GDM1 (cell line): Measurements from ENCODE around the gene PHC1.
"Not testable (repeated sequence)": the region's sequence is repeated elsewhere in the genome, so short reads cannot be mapped to it uniquely, and the experiment has no call there.

Experiments used
- DNase-seq: peaks from one replicate; lab custom pipeline; 2025; lab: John Stamatoyannopoulos, UW

The PHC1 gene

DNA sequence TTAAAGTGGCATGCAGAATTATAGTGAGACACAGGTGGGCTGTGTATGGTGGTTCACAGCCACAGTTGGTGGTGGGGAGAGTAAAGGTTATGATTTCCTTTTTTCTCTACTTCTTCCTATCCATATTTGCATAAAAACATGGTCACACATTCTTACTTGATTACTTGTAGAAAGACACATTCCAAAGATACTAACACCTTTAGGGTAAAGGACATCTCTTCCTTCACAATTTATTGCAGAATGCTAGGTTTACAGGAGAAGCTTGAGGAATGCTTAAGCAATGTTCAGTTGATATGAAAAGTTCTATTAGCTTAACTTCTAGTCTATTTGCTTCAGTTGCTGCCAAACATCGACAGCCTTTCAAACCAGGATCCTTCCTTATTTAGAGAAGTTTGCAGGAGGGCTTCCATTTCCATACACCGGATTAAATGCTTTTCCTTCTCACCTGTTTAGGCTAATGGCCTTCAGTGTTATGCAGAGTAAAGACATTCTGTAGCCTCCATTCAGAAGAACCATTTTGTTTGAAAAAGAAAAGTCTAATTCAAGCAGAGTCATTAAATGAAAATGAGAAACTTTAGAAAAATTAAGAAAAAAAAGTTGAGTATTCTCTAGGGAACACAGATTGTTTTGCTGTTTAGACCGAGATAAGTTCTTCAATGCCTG is 2.6 kb upstream of the PHC1 start:
- DNase-seq, result no peak

DNA sequence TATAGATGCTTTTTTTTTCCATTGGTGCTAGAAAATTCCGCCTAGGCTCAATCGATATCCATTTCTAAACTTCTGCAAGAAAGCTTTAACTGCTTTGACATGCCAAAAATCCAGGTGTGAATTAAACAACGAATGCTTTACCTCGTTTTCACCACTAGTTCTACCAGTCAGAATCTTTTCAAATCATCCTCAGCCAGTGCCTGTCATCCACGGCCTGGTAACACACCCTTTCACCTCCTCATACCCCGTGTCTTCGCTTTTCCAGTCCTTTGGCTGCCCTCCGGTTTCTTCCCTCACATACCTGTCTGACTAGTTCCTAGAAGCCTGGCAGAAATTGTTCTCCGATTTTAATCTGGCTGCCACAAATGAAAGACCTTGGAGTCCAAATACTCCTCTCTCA is 1.4 kb upstream of the PHC1 start:
- no peak for DNase-seq

DNA sequence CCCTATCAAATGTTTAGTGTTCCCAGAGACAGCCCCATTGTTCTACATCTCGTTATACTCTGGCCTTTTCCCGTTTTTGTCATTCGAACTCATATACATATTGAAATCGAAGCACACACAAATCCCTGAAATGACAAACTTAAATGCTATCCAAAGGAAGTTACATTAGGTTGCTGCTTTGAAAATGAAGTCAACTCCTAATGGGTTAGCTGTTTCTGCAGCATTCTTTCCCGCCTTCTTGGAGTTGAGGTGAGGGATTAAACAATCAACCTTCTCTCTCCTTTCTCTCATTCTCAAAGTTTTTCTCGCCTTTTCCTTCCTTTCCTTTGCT is 642 bp upstream of the PHC1 start:
- no peak for DNase-seq

DNA sequence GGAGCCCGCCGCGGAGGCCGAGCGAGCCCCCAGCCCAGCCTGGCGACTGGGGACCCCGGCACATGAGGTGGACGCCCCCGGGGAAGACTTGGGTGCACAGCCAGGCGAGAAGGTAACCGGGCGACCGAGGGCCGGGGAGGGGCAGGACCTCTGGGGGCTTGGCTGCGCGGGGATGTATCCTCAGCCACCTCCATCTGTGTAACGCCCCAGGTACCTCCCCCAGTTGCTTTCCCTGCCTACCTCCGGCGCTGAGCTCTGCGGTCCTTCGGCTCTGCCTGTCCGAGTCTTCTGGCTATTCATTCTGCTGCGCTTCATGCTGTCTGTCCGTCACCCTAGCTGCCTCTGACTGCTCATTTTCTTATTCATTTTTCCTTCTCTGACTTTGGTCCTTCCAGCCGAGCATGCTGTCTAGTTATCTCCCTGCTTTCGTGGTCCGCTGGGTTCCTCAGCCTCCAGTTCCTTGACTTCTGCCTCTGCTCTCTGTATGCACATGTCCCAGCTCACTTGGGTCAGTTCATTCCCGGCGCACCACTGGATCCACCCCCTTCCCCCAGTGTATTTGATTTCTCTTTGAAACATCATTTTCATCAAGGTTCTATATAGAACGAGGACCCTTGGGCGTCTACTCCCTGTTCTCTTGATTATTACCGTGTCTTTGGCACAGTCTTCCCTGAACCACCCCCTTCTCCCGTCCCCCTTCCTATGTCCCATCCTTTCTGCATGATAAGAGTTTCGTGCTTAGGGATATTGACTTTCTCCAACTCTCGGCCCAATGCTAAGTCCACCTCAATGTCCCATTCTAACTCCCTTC is 612 bp downstream of the PHC1 start:
- DNase-seq, result peak; percentile 15

- DNase-seq, result no peak
These were observed 1.8 kb downstream of the PHC1 start for GRCh38 chr12:8916154-8916553.

DNA sequence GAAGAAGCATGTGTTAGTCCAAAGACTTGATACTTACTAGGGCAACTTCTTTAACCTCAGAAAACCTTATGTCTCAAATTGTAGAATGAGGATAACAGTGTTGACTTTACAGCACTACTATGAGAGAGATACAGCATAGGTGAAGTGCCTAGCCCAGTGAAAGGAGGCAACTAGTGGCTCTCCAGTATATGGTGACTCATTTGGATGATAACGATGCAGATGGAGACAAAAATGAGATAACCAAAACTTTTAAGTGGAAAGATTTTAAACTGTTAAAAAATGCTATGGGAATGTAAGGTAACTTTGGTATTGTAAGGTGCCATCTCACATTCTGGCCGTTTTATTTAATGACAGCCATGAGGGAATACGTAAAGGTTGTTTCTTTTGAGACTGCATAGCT is 2.7 kb downstream of the PHC1 start:
- no peak for DNase-seq

GRCh38 chr12:8917751-8918150 is 3.4 kb downstream of the PHC1 start:
- no peak for DNase-seq

DNA sequence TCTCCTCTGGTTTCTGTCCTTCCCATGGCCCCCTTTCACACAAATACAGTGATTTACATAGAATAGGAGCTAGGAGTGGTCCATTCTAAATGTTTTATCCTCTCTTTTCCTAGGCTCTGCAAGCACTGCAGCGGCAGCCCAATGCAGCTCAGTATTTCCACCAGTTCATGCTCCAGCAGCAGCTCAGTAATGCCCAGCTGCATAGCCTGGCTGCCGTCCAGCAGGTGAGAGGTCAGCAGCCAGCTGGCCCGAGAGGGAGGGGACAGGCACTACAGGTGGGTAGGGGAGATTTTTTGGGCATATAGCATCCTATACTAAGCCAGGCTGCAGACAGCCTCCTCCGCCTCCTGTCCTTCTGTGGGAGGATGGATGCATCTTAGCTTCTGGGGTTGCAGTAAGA is 5.3 kb downstream of the PHC1 start:
- DNase-seq, result not testable (repeated sequence)

DNA sequence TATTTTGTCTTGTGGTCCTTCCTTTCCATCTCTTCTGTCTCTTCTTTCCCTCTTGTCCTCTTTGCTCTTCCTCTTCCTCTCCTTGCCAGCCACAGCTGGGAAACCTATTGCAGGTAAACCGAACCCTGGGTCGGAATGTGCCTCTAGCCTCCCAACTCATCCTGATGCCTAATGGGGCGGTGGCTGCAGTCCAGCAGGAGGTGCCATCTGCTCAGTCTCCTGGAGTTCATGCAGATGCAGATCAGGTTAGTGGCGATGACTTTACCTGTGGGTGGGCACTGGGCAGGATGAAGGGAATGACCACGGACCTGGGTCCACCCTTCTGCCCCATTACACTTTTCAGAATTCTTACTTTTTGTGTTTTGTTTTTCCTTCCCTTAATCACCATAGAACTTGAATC is 8.2 kb downstream of the PHC1 start:
- DNase-seq, result no peak

DNA sequence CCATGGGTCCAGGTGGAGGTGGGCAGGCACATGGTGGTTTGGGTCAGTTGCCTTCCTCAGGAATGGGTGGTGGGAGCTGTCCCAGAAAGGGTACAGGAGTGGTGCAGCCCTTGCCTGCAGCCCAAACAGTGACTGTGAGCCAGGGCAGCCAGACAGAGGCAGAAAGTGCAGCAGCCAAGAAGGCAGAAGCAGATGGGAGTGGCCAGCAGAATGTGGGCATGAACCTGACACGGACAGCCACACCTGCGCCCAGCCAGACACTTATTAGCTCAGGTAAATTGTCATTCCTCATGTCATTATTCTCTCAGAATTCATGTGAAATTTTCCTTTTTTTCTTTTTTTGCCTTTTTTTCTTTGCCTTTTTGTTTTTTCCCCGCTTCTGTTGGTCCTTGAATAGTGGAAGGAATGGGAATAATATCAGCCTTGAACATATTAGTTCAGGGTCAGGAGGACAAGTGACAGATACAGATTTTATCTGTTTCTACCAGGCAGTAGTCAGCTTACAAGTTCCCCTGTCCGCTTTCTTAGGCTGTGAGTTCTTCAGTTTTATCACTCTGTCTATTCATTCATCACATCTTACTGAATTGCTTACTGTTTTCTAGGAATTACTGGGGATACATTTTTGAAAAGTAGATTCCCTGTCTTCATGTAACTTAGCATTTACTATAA is 16.5 kb downstream of the PHC1 start:
- DNase-seq, result not testable (repeated sequence)

DNA sequence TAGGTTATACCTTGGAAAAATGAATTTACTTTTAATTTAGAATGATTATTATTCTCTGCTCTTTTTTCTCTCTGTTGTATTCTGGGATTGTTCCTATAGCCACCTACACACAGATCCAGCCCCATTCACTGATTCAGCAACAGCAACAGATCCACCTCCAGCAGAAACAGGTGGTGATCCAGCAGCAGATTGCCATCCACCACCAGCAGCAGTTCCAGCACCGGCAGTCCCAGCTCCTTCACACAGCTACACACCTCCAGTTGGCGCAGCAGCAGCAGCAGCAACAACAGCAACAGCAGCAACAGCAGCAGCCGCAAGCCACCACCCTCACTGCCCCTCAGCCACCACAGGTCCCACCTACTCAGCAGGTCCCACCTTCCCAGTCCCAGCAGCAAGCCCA is 18.2 kb downstream of the PHC1 start:
- DNase-seq, result not testable (repeated sequence)

- not testable (repeated sequence) for DNase-seq
These were observed 19.8 kb downstream of the PHC1 start for GRCh38 chr12:8934080-8934479.

DNA sequence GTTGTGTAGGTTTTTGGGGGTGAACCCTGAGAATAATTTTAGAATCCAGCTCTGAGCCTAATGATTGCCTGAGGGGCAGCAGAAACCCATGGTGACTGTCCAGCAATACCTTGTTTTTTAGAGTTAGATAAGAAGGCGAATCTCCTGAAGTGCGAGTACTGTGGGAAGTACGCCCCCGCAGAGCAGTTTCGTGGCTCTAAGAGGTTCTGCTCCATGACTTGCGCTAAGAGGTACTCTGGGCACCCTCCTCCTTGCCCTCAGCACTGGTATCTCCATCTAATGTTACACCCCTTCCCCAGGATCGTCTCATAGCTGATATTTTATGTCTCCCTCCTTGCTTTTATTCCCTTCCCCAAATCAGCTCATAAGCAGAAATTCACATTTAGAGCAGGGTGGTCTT is 22.4 kb downstream of the PHC1 start:
- no peak for DNase-seq

DNA sequence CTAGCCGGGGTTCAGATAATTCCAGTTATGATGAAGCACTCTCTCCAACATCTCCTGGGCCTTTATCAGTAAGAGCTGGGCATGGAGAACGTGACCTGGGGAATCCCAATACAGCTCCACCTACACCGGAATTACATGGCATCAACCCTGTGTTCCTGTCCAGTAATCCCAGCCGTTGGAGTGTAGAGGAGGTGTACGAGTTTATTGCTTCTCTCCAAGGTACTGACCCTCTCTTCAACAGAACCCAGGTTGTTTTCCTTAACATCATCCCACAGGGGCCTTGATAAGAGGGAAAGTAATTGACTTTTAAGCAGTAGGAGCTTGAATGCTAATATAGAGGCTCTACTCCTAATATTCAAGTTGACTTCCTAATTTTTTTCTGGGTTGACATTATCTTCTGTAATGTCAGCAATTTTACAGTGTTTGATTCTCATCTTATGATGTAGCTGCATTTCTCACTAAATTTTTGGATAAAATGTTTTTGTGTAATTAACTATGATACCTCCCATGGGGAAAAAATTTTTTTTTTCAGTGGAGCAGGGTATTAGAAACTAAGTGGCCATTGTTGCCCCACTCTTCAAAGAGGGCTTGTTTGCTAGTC is 23.6 kb downstream of the PHC1 start:
- DNase-seq, result not testable (repeated sequence)

DNA sequence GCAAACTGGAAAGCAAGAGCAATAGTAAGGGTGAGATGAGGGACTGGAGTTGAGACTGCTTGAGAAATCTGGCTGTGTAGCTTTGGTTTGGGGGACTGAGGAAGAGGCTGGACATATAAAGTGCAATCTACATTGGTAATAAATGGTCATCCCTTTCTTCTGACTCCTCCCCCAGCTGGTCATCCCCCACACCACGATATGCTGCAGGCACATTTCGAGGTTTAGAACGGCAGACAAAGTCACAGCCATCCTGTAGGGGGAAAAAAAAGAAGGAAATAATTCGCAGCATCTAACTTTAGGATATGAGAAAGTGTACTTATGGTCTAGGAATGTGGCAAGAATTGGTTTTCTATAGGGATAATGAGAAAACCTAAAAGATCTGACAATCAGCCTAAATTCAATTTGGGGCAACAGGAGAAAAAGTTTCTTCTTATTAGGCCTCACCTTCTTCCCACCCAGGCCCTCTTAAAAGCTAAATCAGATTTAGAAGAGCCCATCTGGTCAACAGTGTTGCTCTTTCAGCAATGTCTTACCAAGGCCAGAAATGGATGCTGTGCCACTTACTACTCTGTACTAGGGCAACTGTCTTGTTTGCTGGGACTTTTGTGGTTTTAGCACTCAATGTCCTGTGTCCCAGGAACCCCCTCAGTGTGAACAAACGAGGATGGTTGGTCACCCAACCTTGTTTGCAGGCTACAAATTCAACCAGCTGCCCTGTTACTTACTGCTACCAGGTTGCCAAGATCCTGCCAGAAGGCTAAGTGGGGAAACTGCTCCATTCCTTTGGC is 27.6 kb downstream of the PHC1 start:
- DNase-seq, result no peak

GRCh38 chr12:8943565-8944186 is 29.4 kb downstream of the PHC1 start:
- no peak for DNase-seq

DNA sequence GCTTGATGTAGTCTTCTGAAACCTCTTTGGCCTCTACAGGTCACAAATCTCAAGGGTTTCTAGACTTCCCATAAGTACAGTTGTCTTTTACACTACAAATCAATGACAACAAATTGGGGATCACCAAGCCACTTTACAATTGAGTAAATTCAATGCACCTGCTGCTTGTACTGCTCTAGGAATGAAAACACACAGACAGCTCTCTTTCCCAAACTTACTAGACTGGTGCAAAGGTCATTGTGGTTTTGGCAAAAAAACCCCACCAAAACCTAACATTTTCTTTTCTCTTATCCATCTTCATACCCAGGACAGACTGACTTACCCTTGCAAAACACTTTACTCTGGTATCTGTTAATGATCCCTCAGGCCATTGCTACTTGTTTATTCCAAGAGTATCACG is 32.4 kb downstream of the PHC1 start:
- DNase-seq, result no peak

- DNase-seq, result no peak
These were observed 33.4 kb downstream of the PHC1 start for GRCh38 chr12:8947737-8948136.

GRCh38 chr12:8948701-8949341 is 34.5 kb downstream of the PHC1 start:
- peak; percentile 3 for DNase-seq

DNA sequence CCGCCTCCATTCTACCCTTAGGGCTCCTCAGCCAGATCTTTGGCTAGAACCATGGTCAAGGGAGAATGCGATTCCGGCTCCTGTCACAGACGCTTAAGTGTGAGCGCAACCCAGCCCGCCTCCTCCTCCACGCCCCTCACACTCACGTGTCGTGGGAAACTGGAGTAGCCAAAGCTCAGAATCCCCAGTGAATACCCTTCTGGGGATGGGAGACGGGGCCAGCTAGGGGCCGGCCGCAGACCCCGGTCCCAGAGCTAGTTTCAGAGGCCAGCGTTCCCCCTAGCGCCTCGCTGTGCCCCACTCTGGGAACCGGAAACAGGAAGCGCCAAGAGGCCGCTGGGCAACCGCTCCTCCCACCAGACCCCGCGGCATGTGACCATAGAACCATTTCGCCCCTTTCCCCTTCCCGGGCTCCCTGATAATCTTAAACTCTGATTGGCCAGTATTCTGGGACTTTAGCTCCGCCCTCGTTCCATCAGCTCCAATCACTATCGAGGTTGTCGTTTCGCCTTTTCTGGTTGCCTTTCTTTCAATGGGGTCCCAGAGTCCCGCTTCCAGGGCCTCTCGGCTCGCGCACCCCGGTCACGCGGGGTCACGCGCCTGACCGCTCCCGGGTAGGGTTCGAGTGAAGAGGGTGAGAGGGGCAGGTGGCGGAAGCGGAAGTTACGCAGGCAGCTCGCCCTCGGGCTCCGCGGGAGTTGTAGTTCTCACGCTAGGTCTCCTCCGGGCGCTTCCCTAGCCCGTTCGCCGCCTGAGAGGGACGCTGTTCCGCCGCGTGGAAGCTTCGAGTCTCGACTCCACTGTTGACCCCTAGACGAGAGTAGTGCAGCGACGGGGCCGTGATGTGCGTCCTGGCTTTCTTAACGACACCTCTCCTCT is 35.3 kb downstream of the PHC1 start, which contains the start of gene M6PR:
Gene M6PR (minus strand): TSS at position 304 of the 879 bp plus-strand sequence. CDS start 3,241 bp downstream, outside the sequence.
- DNase-seq, result peak; percentile 96
